ENCODE data around the gene OR56A5. TPM values are rescaled to one million over a fixed set of nuclear protein-coding genes. Genes with fewer than 3 reads are reported as not detected.

OR56A5 gene
- total RNA-seq, 1 donor, result not detected

DNA sequence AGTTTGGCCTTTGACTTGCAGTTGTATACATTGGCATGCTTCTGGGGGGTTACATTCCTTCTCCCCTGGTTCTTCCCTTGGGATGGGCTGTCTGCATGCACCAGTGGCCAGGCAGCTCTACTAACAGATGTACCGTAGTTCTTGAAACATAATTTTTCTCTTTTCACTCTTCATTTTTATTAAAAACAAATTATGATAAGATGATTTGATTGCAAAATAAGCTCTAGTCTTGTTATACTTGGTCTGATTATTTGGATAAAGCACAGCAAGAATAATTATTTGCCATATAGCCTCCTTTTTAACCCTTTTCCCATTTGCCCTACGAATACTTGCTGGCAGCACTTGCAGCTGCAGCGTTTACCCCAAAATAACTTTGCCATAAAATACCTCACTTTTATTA, 12.7 kb downstream of the OR56A5 start:
- no peak for DNase-seq (ENCODE audit: insufficient read length, low spot score, missing footprints)
- no peaks in the 10 kb centered on the region for H3K36me3 ChIP-seq (ENCODE audit: insufficient read depth, low read length)
- H3K9me3 ChIP-seq (ENCODE audit: low read depth, low read length), result no peaks in the 10 kb centered on the region
- H3K27ac ChIP-seq (ENCODE audit: low read depth, low read length), result no peak overlapping the region
- TF ChIP-seq, protein P1, sequence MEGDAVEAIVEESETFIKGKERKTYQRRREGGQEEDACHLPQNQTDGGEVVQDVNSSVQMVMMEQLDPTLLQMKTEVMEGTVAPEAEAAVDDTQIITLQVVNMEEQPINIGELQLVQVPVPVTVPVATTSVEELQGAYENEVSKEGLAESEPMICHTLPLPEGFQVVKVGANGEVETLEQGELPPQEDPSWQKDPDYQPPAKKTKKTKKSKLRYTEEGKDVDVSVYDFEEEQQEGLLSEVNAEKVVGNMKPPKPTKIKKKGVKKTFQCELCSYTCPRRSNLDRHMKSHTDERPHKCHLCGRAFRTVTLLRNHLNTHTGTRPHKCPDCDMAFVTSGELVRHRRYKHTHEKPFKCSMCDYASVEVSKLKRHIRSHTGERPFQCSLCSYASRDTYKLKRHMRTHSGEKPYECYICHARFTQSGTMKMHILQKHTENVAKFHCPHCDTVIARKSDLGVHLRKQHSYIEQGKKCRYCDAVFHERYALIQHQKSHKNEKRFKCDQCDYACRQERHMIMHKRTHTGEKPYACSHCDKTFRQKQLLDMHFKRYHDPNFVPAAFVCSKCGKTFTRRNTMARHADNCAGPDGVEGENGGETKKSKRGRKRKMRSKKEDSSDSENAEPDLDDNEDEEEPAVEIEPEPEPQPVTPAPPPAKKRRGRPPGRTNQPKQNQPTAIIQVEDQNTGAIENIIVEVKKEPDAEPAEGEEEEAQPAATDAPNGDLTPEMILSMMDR (IDR thresholded peaks at IDR 0.05; ENCODE audit: extremely low read depth, low read depth, low read length), result no peak
- H3K4me3 ChIP-seq (ENCODE audit: insufficient read depth, low read length), result no peak overlapping the region
- H4K20me1 ChIP-seq (ENCODE audit: insufficient read depth, low read length), result no peaks in the 10 kb centered on the region
- no peaks in the 10 kb centered on the region for H3K4me1 ChIP-seq (ENCODE audit: insufficient read depth, low read length)
- H3K4me2 ChIP-seq (ENCODE audit: insufficient read depth, low read length), result no peak overlapping the region
- no peak overlapping the region for H2AFZ ChIP-seq (ENCODE audit: low read length)
- H3K79me2 ChIP-seq (ENCODE audit: insufficient read depth, low read length), result no peaks in the 10 kb centered on the region
- H3K27me3 ChIP-seq (ENCODE audit: insufficient read depth, low read length), result no peaks in the 10 kb centered on the region

DNA sequence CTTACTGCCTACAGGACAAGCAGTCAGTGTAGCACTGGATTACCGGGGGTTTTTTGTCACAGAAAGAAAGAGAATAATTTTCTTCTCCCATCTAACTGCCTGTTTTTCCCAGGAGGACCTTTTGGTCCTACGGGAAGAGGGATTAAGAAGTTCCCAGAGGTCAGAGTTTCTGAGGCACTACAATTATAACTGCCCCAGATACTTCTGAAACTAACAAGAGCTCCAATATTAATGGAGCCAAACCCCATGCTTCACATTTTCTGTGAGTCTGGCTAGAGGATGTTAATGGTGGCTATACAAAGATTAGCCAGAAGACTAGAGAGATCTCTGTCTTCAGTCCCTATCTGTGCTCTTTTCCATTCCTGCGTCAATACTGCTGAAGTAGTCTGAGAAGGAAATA, 26.3 kb downstream of the OR56A5 start, which contains the start of gene OR56A3:
Gene OR56A3 (plus strand): TSS at position 301 of the 400 bp plus-strand sequence. CDS start 5,096 bp downstream, outside the sequence.
- TF ChIP-seq, protein P1 (IDR thresholded peaks at IDR 0.05; ENCODE audit: extremely low read depth, low read depth, low read length), result no peak

DNA sequence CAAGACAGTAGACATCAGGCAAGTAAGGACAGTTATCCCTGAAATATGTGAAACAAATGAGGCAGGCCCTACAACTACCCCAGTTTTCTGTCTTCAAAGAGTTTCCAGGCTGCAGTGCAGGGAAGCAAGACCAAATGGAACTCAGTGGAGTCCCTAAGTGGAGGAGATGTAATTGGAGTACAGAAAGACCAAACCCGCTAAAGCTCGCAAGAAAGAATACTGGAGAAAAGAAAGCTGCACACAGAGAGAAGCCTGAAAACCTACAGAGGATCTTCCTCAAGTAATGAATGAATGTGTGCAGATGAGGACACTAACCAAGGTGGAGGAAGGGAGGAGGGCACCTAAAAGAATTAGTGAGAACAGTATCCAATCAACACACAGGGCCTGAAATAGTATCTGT, 27.5 kb downstream of the OR56A5 start:
- Histone ChIP-seq H3K4me1 (ENCODE audit: insufficient read depth, low read length) (no peaks in the 10 kb centered on the region), H3K79me2 (ENCODE audit: insufficient read depth, low read length) (no peaks in the 10 kb centered on the region), H3K27me3 (ENCODE audit: insufficient read depth, low read length) (no peaks in the 10 kb centered on the region), H3K4me2 (ENCODE audit: insufficient read depth, low read length) (no peak overlapping the region), H3K4me3 (ENCODE audit: insufficient read depth, low read length) (no peak overlapping the region), H2AFZ (ENCODE audit: low read length) (no peak overlapping the region), H4K20me1 (ENCODE audit: insufficient read depth, low read length) (no peaks in the 10 kb centered on the region), H3K36me3 (ENCODE audit: insufficient read depth, low read length) (no peaks in the 10 kb centered on the region), H3K27ac (ENCODE audit: low read depth, low read length) (no peak overlapping the region), H3K9me3 (ENCODE audit: low read depth, low read length) (no peaks in the 10 kb centered on the region)
- no peak for DNase-seq (ENCODE audit: insufficient read length, low spot score, missing footprints)
- TF ChIP-seq, protein P1 (IDR thresholded peaks at IDR 0.05; ENCODE audit: extremely low read depth, low read depth, low read length), result no peak

More for the DNA sequence above, 26.3 kb downstream of the OR56A5 start, which contains the start of gene OR56A3:
- Histone ChIP-seq H3K79me2 (ENCODE audit: insufficient read depth, low read length) (no peaks in the 10 kb centered on the region), H3K9me3 (ENCODE audit: low read depth, low read length) (no peaks in the 10 kb centered on the region), H3K4me2 (ENCODE audit: insufficient read depth, low read length) (no peak within 1 kb of the TSS), H3K4me3 (ENCODE audit: insufficient read depth, low read length) (no peak within 1 kb of the TSS), H3K27ac (ENCODE audit: low read depth, low read length) (no peak within 1 kb of the TSS), H3K36me3 (ENCODE audit: insufficient read depth, low read length) (no peaks in the 10 kb centered on the region), H2AFZ (ENCODE audit: low read length) (no peak within 1 kb of the TSS), H3K4me1 (ENCODE audit: insufficient read depth, low read length) (no peaks in the 10 kb centered on the region), H4K20me1 (ENCODE audit: insufficient read depth, low read length) (no peaks in the 10 kb centered on the region), H3K27me3 (ENCODE audit: insufficient read depth, low read length) (no peaks in the 10 kb centered on the region)
- no peak for DNase-seq (ENCODE audit: insufficient read length, low spot score, missing footprints)

DNA sequence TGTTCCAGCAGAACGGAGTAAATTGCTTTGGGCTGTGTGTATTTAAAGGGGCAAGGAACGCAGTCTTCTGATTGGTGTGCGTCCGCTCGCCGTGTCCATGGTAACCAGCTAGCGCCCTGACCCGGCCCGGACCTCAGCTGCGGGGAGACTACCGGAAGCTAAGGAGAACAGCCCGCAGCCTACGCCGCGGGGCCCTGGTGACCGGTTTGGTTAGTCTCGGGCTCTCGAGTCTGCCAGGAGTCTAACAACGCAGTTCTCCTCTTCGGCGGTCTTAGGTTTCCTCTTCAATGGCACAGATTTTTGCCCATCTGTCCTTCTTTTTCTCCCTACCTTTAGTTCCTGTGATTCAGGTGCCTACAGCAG, 29.7 kb downstream of the OR56A5 start:
- Histone ChIP-seq H3K4me1 (ENCODE audit: insufficient read depth, low read length) (no peaks in the 10 kb centered on the region), H4K20me1 (ENCODE audit: insufficient read depth, low read length) (no peaks in the 10 kb centered on the region), H3K79me2 (ENCODE audit: insufficient read depth, low read length) (no peaks in the 10 kb centered on the region), H3K27ac (ENCODE audit: low read depth, low read length) (no peak overlapping the region), H3K36me3 (ENCODE audit: insufficient read depth, low read length) (no peaks in the 10 kb centered on the region), H3K27me3 (ENCODE audit: insufficient read depth, low read length) (no peaks in the 10 kb centered on the region), H3K4me2 (ENCODE audit: insufficient read depth, low read length) (no peak overlapping the region), H2AFZ (ENCODE audit: low read length) (no peak overlapping the region), H3K4me3 (ENCODE audit: insufficient read depth, low read length) (no peak overlapping the region), H3K9me3 (ENCODE audit: low read depth, low read length) (no peaks in the 10 kb centered on the region)
- DNase-seq (ENCODE audit: insufficient read length, low spot score, missing footprints), result no peak
- TF ChIP-seq, protein P1 (IDR thresholded peaks at IDR 0.05; ENCODE audit: extremely low read depth, low read depth, low read length), result no peak

Measured in osteoblast (primary cell).